Caco-2 (cell line): ENCODE data around the gene DIS3L2. TPM values are rescaled to one million over a fixed set of nuclear protein-coding genes. Genes with fewer than 3 reads are reported as not detected.
"Not testable (repeated sequence)": the region's sequence is repeated elsewhere in the genome, so short reads cannot be mapped to it uniquely, and the experiment has no call there.

Experiments used
- BruUV-seq: library from RNA; stranded (reverse); fragments of 400-500 nt; replicated peaks from 2 replicates; lab custom pipeline; 2021; lab: Mats Ljungman, UMichigan
- CTCF ChIA-PET: fragments of 300-600 bp; sonication (Branson Sonifier 250); formaldehyde crosslinking; loops from one replicate; lab custom pipeline; 2022; ENCODE audit warnings: antibody characterized with exemption; lab: Charles Lee
- POLR2A ChIA-PET: fragments of 300-600 bp; sonication (Branson Sonifier 250); formaldehyde crosslinking; loops from one replicate; lab custom pipeline; 2022; ENCODE audit warnings: antibody characterized with exemption; lab: Charles Lee
- DNase-seq, 2 experiments: peaks; one replicate each; pipeline versions ENCODE4 v3.0.0 to v3.0.0-alpha.2; 2020 to 2022
- H3K27me3 ChIP-seq: replicated peaks from 2 replicates; pipeline ENCODE4 v1.6.0; 2011; ENCODE audit warnings: low read length; ENCODE audit not compliant: control insufficient read depth, insufficient read depth
- H3K36me3 ChIP-seq: 2 replicates; pipeline ENCODE4 v1.5.1; 2011; ENCODE audit warnings: low read length; ENCODE audit not compliant: control insufficient read depth, insufficient read depth
- H3K4me1 ChIP-seq: fragments of 250-450 bp; sonication (Bioruptor Pico); 2 replicates; pipeline ENCODE4 v1.5.1; 2020; ENCODE audit warnings: mild to moderate bottlenecking
- H3K4me3 ChIP-seq: 2 replicates; pipeline ENCODE4 v1.5.1; 2011; ENCODE audit warnings: low read depth, mild to moderate bottlenecking, control low read depth, low read length
- H3K9me3 ChIP-seq: fragments of 250-450 bp; sonication (Bioruptor Pico); 2 replicates; pipeline ENCODE4 v1.5.1; 2020; ENCODE audit warnings: mild to moderate bottlenecking, moderate library complexity
- H3K27ac Mint-ChIP-seq: one replicate; pipeline ENCODE4 v1.8.0; 2022; ENCODE audit warnings: mixed read lengths; ENCODE audit not compliant: unreplicated experiment
- H3K27me3 Mint-ChIP-seq: one replicate; pipeline ENCODE4 v1.8.0; 2022; ENCODE audit warnings: mixed read lengths; ENCODE audit not compliant: insufficient read depth, unreplicated experiment
- H3K36me3 Mint-ChIP-seq: one replicate; pipeline ENCODE4 v1.8.0; 2022; ENCODE audit warnings: mild to moderate bottlenecking, mixed read lengths; ENCODE audit not compliant: insufficient read depth, unreplicated experiment
- H3K4me1 Mint-ChIP-seq: one replicate; pipeline ENCODE4 v1.8.0; 2022; ENCODE audit warnings: low read depth, mixed read lengths; ENCODE audit not compliant: unreplicated experiment
- H3K4me3 Mint-ChIP-seq: one replicate; pipeline ENCODE4 v1.8.0; 2022; ENCODE audit warnings: mild to moderate bottlenecking, moderate library complexity, mixed read lengths; ENCODE audit not compliant: unreplicated experiment
- H3K9me3 Mint-ChIP-seq: one replicate; pipeline ENCODE4 v1.8.0; 2022; ENCODE audit warnings: mixed read lengths; ENCODE audit not compliant: unreplicated experiment
- intact Hi-C: fragments of 100-400 bp; cut with micrococcal nuclease; formaldehyde crosslinking; loops from one replicate; pipeline ENCODE4 v1.10.0; 2022; ENCODE audit not compliant: unreplicated experiment
- total RNA-seq: library from RNA; stranded (reverse); gene quantifications from 2 replicates; pipeline ENCODE4 v1.2.3, GENCODE V29; 2022
- TF ChIP-seq, protein P1 (sequence below), 2 experiments: fragments of 200-600 bp in 1 of 2; IDR thresholded peaks; 1 replicate in 1 of 2; 2 replicates in 1 of 2; pipeline versions ENCODE4 v1.5.1 to v1.8.0; 2011 to 2022; ENCODE audit warnings: antibody characterized with exemption in 1 of 2, control low read depth in 1 of 2, inconsistent platforms in 1 of 2, low read depth in 1 of 2, low read length in 1 of 2, mild to moderate bottlenecking in 1 of 2, moderate library complexity in 1 of 2; ENCODE audit not compliant: insufficient read depth in 1 of 2, severe bottlenecking in 1 of 2, unreplicated experiment in 1 of 2

Gene DIS3L2
- total RNA-seq, 1 experiment from 2014 or later, result 15.5 TPM

DNA sequence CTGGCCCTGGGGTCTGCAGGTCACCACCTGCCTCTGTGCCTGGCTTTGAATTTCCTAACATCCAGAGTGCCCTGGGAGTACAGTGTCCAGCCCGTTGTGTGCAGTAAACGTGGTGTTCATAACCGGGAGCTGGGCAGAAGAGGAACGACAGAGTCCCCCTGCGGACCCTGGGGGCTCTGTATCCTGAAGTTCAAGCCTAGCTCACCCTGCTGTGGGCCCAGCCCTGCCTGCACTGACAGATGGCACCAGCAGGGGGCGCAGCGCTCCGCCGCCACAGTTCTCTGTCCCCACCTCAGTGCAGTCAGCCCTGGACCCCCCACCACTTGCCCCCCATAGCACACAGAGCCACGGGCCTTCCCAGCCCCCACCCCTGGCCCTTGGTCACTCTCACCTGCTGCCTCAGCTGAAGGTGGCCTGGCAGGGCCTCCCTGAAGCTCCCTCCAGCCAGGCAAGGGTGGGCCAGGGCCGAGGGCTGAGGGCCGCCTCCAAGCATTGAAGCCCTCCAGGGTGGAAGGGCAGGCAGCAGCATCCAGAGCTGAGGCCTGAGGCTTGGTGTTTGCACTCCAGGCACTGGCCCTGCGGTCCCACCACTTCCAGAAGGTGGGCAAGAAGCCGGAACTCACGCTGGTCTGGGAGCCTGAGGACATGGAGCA, 373.8 kb downstream of the DIS3L2 start:
- H3K27me3 ChIP-seq, H3K9me3 Mint-ChIP-seq, BruUV-seq, H3K36me3 ChIP-seq, H3K36me3 Mint-ChIP-seq, H3K27ac Mint-ChIP-seq, H3K9me3 ChIP-seq, H3K4me3 ChIP-seq, H3K4me3 Mint-ChIP-seq, POLR2A ChIA-PET, H3K27me3 Mint-ChIP-seq, intact Hi-C loops, H3K4me1 Mint-ChIP-seq, H3K4me1 ChIP-seq: not testable (repeated sequence)
- peak in 1 of 2 experiments; percentile 7 for DNase-seq
- CTCF ChIA-PET, result interaction anchor here (0.7 to 0.9 kb wide), 2 partner anchors 30 to 104 kb away, joined by 4 read pairs; no protein-coding TSS in a partner anchor
- TF ChIP-seq, protein P1, sequence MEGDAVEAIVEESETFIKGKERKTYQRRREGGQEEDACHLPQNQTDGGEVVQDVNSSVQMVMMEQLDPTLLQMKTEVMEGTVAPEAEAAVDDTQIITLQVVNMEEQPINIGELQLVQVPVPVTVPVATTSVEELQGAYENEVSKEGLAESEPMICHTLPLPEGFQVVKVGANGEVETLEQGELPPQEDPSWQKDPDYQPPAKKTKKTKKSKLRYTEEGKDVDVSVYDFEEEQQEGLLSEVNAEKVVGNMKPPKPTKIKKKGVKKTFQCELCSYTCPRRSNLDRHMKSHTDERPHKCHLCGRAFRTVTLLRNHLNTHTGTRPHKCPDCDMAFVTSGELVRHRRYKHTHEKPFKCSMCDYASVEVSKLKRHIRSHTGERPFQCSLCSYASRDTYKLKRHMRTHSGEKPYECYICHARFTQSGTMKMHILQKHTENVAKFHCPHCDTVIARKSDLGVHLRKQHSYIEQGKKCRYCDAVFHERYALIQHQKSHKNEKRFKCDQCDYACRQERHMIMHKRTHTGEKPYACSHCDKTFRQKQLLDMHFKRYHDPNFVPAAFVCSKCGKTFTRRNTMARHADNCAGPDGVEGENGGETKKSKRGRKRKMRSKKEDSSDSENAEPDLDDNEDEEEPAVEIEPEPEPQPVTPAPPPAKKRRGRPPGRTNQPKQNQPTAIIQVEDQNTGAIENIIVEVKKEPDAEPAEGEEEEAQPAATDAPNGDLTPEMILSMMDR (IDR thresholded peaks at IDR 0.05; ENCODE audit: insufficient read depth in 1 of 2, low read depth in 1 of 2, low read length in 1 of 2, severe bottlenecking in 1 of 2, unreplicated experiment in 1 of 2), result peak; percentile 6 to 69

DNA sequence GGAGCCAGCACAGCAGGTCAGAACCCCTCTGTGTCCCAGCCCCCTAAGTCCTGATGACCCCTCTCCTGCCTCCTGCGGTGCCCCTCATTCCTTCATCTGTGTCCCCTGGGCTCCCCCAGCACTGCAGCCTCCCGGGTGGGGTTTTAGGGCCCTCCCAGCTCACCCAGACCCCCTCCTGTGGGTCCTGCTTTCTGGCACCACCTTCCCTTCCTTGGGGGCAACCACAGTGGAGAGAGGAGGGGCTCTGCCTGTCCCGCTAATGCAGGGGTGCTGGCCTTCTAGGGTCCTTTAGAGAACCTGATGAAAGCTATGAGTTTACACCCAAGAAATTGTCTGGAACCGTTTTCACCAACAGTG, 374.3 kb downstream of the DIS3L2 start:
- H3K27me3 ChIP-seq, result no peaks in the 10 kb centered on the region
- H3K36me3 ChIP-seq, result no peaks in the 10 kb centered on the region
- Mint-ChIP-seq H3K27ac (no peak overlapping the region), H3K27me3 (no peaks in the 10 kb centered on the region), H3K4me1 (no peaks in the 10 kb centered on the region), H3K4me3 (no peak overlapping the region), H3K36me3 (no peaks in the 10 kb centered on the region), H3K9me3 (no peaks in the 10 kb centered on the region)
- ChIA-PET CTCF (interaction anchor here (0.7 to 1.1 kb wide), 2 partner anchors 30 to 104 kb away, joined by 4 read pairs; no protein-coding TSS in a partner anchor), POLR2A (no interaction called here)
- H3K4me3 ChIP-seq, result no peak overlapping the region
- TF ChIP-seq, protein P1 (IDR thresholded peaks at IDR 0.05; ENCODE audit: insufficient read depth in 1 of 2, low read depth in 1 of 2, low read length in 1 of 2, severe bottlenecking in 1 of 2, unreplicated experiment in 1 of 2), result no peak
- intact Hi-C loops, result no loop called here
- BruUV-seq, result no TSS peak
- DNase-seq, result peak in 1 of 2 experiments; percentile 15
- H3K4me1 ChIP-seq, result no peaks in the 10 kb centered on the region
- no peaks in the 10 kb centered on the region for H3K9me3 ChIP-seq

DNA sequence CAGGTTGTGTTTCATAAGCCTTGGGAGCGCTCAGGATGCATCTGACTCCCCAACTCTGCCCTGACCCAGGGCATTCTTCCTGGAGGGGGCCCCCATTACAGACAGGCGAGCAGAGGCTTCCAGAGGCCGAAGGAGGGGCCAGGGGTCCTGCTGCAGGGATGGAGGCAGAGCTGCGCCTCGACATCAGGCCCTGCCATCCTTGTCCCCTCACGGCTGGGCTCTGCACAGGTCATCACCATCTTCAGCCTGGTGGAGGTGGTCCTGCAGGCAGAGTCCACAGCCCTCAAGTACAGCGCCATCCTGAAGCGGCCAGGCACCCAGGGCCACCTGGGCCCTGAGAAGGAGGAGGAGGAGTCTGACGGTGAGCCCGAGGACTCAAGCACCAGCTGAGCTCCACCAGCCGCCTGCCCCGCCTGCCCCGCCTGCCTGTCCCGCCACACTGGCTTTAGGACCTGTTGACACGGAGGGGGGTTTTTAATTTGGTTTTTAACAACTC, 374.8 kb downstream of the DIS3L2 start:
- Mint-ChIP-seq H3K4me1 (no peaks in the 10 kb centered on the region), H3K27me3 (no peaks in the 10 kb centered on the region), H3K27ac (no peak overlapping the region), H3K9me3 (no peaks in the 10 kb centered on the region), H3K36me3 (no peaks in the 10 kb centered on the region), H3K4me3 (no peak overlapping the region)
- H3K4me1 ChIP-seq, result no peaks in the 10 kb centered on the region
- CTCF ChIA-PET, result interaction anchor here (0.7 to 1.1 kb wide), 2 partner anchors 29 to 103 kb away, joined by 4 read pairs; no protein-coding TSS in a partner anchor
- H3K36me3 ChIP-seq, result no peaks in the 10 kb centered on the region
- H3K27me3 ChIP-seq, result no peaks in the 10 kb centered on the region
- TF ChIP-seq, protein P1 (IDR thresholded peaks at IDR 0.05; ENCODE audit: insufficient read depth in 1 of 2, low read depth in 1 of 2, low read length in 1 of 2, severe bottlenecking in 1 of 2, unreplicated experiment in 1 of 2), result no peak
- POLR2A ChIA-PET, result no interaction called here
- H3K9me3 ChIP-seq, result no peaks in the 10 kb centered on the region
- no TSS peak for BruUV-seq
- no peak overlapping the region for H3K4me3 ChIP-seq
- intact Hi-C loops, result no loop called here
- DNase-seq, result no peak
